Kidney epithelial cell (primary cell): ENCODE data around the gene TBC1D5. TPM values are rescaled to one million over a fixed set of nuclear protein-coding genes. Genes with fewer than 3 reads are reported as not detected.
A peak's percentile ranks its signal among the peaks of the same experiment; 100 is the strongest.

Experiments
- DNase-seq: peaks from one replicate; pipeline ENCODE4 v3.0.0-alpha.2; 2010; ENCODE audit warnings: low read depth
- H3K27me3 ChIP-seq: 2 replicates; pipeline ENCODE4 v1.6.0; 2011; ENCODE audit warnings: low read length; ENCODE audit not compliant: control insufficient read depth, insufficient read depth
- H3K36me3 ChIP-seq: 2 replicates; pipeline ENCODE4 v1.5.1; 2011; ENCODE audit warnings: low read length; ENCODE audit not compliant: control insufficient read depth, insufficient read depth
- H3K4me3 ChIP-seq: 2 replicates; pipeline ENCODE4 v1.5.1; 2011; ENCODE audit warnings: low read depth, mild to moderate bottlenecking, control low read depth, low read length
- total RNA-seq: library from RNA; depleted of rRNA; stranded (reverse); fragments of >200 nt; gene quantifications from 2 replicates; pipeline ENCODE4 v1.2.3, GENCODE V29; 2015
- TF ChIP-seq, protein P1 (sequence below): IDR thresholded peaks from 2 replicates; pipeline ENCODE4 v1.5.1; 2011; ENCODE audit warnings: mild to moderate bottlenecking, moderate library complexity, low read length, control low read depth, inconsistent platforms; ENCODE audit not compliant: insufficient read depth, poor library complexity, severe bottlenecking

The TBC1D5 gene
- total RNA-seq, 1 donor from 2014 or later, result 100 TPM

DNA sequence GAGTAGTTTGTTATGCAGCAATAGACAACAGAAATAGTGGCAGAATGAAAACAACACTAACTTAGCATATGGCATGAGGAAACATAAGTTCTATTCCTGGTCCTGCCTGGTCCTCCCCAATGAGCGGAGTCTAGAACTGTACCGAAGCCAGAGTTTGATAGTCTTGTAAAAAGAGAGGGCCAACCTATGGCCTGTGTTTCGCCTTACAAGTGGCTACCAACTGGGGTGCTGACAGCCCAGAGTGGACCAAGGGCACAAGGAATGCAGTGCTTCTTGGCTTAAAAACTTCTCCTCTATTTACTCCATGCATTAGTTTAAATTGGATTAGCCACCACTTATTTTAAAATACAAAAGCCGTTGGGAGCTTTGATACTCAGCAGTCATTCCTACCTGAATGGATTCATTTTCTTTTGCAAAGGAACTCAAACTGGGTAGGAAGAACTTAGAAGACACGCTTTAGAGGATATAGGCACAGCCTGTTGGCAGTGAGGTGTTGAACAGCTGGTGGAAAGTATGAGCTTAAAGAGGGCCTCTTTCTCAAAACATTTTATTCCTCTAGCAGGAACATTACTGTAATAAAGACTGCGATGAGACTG is 554.7 kb downstream of the TBC1D5 start:
- no peak for DNase-seq
- H3K36me3 ChIP-seq, result no peaks in the 10 kb centered on the region
- TF ChIP-seq, protein P1, sequence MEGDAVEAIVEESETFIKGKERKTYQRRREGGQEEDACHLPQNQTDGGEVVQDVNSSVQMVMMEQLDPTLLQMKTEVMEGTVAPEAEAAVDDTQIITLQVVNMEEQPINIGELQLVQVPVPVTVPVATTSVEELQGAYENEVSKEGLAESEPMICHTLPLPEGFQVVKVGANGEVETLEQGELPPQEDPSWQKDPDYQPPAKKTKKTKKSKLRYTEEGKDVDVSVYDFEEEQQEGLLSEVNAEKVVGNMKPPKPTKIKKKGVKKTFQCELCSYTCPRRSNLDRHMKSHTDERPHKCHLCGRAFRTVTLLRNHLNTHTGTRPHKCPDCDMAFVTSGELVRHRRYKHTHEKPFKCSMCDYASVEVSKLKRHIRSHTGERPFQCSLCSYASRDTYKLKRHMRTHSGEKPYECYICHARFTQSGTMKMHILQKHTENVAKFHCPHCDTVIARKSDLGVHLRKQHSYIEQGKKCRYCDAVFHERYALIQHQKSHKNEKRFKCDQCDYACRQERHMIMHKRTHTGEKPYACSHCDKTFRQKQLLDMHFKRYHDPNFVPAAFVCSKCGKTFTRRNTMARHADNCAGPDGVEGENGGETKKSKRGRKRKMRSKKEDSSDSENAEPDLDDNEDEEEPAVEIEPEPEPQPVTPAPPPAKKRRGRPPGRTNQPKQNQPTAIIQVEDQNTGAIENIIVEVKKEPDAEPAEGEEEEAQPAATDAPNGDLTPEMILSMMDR, result no peak
- no peaks in the 10 kb centered on the region for H3K27me3 ChIP-seq
- H3K4me3 ChIP-seq, result no peak overlapping the region

DNA sequence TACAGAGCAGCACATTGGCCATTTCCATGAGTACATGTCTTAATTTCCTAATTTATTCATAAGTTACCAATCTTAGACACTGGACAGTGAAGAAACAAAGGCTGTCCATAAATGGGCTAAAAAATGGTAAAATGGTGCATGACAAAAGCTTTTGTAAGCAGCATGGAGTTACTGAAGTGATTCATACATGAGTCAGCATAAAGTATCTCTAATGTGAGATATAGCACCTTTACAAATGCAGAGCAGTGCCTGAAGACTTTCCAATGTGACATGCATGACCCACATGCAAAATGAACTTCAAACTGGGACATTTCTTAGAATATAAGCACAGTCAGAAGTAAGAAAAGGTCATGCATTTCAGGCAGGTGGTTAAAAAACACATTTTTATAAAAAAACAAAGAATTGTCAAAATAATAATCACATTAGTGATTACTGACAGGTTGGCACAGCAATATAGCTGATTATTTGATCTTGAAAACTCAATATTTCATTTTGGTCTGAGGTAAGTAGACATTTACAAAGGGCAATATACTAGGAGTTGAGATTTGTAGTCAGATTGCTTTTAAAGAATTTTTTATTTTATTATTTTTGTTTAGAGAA is 558.4 kb downstream of the TBC1D5 start:
- H3K4me3 ChIP-seq, result no peak overlapping the region
- no peaks in the 10 kb centered on the region for H3K36me3 ChIP-seq
- TF ChIP-seq, protein P1, result no peak
- DNase-seq, result peak; percentile 48
- H3K27me3 ChIP-seq, result no peaks in the 10 kb centered on the region

- TF ChIP-seq, protein P1, result no peak
- DNase-seq, result no peak
- no peaks in the 10 kb centered on the region for H3K36me3 ChIP-seq
- no peaks in the 10 kb centered on the region for H3K27me3 ChIP-seq
- H3K4me3 ChIP-seq, result no peak overlapping the region
Observed at GRCh38 chr3:17182166-17182565, 560.3 kb downstream of the TBC1D5 start.

- H3K27me3 ChIP-seq, result no peaks in the 10 kb centered on the region
- TF ChIP-seq, protein P1, result no peak
- H3K36me3 ChIP-seq, result no peaks in the 10 kb centered on the region
- no peak for DNase-seq
- H3K4me3 ChIP-seq, result no peak overlapping the region
Observed at GRCh38 chr3:17181413-17181907, 561.0 kb downstream of the TBC1D5 start.

DNA sequence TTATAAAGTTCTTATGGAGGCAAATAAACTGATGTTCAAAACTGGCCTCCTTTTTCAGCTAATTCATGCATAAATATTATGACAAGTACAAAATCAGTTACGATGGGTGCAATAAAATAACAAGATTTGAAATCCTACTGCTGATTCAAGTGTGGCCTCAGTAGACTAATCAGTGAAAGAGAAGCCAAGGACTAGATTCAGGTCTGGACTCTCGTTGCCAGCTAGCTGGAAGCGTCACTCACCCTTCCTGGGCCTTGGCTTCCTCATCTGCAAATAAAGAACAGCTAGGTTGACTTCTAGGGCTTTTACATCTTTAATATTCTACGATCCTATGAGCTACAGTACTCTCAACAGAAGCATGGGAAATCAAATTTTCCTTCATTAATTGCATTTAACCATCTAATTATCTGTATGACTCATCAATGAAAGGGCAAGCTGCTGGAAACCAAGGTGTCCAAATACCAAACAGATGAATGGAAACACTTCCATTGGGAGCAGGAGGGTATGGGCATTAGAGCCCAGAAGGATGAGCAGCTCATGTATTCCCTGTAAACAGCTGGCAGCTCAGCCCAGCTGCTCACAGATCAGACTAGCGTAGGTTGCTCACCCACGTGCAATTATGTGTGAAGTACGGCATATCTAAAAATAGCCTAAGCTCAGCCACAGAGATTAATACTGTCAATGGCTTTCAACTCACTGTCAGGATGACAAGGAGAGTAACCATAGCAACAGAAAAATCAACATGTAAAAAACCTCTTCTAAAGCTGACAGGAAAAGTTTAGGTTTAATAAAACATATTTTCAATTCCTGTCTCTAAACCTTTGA is 562.8 kb downstream of the TBC1D5 start:
- no peak overlapping the region for H3K4me3 ChIP-seq
- TF ChIP-seq, protein P1, result no peak
- H3K36me3 ChIP-seq, result no peaks in the 10 kb centered on the region
- DNase-seq, result no peak
- no peaks in the 10 kb centered on the region for H3K27me3 ChIP-seq
